ENCODE data around the gene SBF2.
"Not testable (repeated sequence)": the region's sequence is repeated elsewhere in the genome, so short reads cannot be mapped to it uniquely, and the experiment has no call there.

Gene SBF2

DNA sequence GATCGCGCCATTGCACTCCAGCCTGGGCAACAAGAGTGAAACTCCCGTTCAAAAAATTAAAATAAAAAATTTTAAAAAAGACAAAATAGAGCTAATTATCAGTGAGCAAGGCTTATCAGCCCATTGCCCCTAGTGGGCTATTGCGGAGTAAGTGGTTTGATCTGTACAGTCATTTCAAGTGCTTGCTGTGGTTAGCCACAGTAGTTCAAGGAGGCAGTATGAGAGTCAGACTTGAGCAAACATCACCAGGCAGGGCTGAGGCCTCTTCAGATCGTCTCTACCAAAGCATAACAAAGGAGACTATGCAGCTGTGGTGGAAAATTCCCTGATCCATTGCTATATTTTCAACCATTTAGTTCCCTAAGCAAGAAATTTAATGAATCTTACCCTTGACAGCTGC, 4.3 kb upstream of the SBF2 start:
- peak; percentile 25 for DNase-seq

DNA sequence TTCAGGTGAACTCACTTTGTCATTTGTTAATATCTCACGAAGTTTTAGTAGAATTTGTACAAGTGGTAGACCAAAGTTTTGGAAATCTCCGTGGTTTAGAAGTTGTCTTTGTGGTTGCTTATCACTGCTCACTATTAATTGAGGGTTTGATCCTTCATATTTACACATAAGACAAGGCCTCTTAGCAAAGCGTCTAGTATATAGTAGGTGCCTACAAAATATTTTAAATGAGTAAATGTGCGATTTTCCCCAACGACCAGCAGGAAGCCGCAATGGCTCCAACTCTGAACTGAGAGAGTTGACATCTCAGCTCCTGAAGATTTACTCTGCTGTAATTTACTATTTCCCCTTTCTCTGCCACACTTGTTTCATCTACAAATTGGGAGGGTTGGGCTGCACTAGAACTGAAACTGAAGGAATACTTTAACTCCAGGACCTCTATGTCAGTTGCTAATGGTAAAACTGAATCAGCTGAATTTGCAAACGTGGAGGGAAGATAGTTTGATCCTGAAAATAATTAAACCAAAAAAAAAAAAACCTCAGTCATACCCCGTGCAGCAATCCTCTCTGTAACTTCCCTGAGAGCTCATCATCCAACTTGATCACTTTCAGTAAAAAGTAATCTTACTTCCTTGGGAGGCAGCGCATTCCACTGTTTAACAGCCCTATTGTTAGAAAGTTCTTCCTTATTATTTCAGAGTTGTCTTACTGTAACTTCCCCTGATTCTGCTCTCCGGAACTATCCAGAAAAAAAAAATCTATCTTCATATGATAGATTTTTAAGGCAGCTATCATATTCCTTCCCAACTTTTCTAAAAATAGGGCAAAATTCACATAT, 1.3 kb upstream of the SBF2 start:
- DNase-seq: no peak

DNA sequence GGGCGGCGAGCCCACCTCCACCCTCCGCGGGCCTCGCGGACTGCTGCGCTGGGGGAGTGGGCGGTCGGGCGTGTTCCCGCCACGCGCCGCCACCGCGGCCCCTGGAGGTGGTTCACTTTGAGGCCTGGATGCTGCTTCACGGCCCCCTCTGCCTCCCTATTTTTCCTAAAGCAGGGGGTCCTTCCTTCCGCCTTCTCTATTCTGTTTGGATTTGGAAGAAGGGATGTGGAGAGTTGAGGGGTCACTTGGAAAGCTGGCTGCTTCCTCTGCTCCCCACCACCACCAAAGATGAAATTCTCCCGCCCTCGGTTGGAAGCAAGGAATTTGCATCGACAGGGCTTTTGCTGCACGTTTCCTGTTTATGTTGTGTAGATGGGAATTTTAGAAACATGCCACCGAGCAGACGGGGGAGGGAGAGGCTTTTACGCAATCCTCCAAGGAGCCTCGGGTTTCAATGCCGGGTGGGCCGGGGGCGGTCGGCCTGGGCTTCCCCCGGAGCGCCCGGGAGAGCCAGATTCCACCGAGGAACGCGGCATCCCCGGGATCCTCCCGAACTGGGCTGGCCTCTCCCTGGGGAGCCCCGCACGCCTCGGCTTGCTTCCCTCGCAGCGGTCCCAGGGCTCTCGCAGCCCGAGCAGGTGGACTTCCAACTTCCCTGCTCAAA, 403 bp upstream of the SBF2 start:
- DNase-seq: no peak

DNA sequence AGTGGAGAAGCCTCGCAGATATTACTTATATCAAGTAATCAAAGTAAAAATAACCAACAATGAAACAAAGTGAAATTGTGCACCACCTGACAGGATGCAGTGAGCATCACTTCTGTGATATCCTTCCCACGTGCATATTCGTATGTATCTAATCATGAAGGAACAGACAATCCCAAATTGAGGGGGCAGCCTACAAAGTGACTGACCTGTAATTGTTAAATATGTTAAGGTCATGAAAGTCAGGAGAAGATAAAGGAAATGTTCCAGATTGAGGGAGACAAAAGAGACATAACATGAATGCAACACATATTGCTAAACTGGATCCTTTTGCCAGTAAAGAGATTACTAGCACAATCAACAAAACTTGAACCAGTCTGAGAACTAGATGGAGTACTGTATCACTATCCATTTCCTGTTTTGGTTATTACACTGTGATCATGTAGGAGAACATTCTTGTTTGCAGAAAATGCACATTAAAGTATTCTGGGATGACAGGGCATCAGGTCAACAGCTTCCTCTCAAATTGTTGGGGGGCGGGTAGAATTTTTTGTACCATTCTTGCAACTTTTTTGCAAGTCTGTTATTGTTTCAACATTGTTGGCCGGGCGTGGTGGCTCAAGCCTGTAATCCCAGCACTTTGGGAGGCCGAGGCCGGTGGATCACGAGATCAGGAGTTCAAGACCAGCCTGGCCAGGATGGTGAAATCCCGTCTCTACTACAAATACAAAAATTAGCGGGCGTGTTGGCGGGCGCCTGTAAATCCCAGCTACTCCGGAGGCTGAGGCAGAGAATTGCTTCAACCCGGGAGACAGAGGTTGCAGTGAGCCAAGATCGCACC, 2.0 kb downstream of the SBF2 start:
- no peak for DNase-seq

DNA sequence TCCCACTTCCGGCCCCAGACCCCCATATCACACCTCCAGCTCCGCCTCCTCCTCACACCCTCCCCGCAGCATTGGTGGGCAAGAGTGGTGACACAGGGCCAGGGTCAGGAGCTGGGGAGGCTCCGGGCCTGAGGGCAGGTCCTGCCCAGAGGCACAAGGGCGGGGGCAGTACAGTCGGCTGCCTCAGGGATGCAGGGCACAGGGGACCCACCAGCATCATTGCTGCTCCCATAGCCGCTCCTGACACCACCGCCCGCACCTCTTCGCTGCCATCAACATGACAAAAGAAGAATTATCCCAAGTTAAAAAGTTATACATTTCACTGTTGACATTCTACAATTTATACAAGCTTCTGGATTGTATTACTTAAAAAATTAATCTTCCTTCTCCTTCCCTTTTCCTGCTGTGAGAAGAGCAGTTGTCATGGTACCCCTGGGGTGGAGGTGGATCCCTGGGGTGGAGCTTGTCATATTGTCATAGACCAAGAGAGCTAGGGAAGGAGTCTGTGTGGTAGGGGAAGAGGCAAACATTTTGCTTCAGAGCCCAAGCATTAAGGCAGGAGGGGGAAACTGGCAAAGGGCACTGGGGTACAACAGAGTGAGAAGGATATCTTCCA, 4.1 kb downstream of the SBF2 start:
- DNase-seq: no peak

DNA sequence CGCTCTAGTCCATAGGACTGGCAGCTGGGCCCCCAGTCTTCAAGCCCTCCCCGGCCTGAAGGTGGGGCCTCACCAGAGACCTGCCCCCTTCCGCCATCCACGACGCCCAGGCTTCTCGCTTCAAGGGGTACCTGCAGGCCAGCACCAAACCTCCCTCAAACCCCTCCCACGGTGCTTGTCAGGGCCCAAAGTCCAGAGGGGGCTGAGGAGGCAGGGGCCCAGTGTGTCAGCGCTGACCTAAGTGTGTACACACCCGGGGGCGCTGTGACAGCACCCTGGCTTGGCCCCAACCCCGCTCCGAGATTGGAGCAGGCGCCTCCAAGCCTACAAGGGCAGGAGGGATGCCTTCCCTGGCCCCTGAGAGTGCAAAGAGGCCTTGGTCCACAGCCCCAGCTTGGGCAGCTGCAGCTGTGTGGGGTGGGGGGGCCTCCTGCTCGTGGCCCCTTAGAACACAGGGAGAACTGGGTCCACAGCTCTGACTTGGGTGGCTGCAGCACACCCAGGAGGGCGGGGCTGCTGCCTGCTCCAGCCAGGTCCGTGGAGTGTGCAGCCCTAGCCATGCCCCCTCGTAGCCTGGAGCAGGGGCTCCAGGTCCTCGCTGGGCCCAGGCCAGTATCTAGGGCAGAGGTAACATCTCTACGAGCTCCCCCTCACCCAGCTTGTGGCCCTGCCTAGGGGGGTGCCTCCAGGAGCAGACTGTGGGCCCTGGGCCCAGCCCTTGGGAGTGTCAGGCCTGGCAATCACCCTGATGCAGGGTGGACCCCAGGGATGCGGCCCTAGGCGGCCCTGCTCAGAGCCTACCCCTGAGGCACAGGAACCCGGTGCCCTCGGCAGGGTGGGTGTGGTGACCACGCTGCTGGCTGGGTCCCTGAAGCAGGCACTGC, 4.9 kb downstream of the SBF2 start:
- no peak for DNase-seq

DNA sequence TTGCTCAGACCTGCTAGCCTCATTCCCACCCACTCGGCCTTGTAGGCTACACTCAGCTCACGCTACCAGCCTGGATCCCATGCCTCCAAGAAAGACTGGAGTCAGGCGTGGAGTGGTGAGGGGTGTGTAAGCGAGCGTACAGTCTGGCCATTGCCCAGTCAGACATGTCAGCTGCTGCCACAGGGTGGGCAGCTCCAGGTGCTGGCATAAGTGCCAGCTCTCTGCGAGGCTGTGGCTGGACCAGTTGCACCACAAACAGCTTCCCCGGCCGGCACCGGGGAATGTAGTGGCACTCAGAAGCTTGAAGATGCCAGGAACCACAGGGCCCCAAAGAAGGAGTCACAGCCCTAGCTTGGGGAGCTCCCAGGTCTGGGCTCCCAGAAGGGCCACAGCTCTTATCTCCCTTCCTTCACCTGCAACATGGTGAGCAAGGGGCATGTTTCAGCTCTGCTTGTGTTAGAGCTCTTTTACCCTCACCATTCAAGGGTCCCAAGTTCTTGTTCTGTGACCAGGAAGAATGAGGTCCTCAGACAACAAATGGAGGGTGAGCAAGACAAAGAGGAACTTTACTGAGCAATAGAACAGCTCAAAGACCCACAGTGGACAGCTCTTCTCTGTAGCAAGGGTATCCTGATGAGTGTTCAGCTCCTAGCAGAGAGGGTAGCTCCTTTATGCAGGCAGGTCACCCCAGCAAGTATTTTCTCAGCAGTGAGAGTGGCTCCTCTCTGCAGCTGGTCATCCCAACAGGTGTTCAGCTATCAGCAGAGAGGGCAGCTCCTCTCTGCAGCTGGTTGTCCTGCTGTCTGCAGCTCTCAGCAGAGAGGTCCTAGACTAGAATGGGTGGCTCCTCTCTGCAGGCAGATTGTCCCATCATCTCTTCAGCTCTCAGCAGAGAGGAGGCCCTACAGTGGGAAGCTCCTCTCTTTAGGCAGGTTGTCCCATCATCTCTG, 6.0 kb downstream of the SBF2 start:
- DNase-seq: no peak

DNA sequence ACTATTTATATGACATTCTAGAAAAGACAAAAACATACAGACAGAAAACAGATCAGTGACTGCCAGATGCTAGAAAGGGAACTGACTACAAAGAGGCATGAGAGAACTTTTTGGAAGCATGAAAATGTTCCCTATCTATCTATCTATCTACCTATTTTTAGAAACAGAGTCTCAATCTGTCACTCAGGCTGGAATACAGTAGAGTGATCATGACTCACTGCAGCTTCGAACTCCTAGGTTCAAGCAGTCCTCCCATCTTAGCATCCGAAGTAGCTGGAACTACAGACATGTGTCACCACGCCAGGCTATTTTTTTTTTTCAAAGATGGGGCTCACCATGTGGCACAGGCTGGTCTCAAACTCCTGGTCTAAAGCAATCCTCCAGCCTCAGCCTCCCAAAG, 6.9 kb downstream of the SBF2 start:
- no peak for DNase-seq

DNA sequence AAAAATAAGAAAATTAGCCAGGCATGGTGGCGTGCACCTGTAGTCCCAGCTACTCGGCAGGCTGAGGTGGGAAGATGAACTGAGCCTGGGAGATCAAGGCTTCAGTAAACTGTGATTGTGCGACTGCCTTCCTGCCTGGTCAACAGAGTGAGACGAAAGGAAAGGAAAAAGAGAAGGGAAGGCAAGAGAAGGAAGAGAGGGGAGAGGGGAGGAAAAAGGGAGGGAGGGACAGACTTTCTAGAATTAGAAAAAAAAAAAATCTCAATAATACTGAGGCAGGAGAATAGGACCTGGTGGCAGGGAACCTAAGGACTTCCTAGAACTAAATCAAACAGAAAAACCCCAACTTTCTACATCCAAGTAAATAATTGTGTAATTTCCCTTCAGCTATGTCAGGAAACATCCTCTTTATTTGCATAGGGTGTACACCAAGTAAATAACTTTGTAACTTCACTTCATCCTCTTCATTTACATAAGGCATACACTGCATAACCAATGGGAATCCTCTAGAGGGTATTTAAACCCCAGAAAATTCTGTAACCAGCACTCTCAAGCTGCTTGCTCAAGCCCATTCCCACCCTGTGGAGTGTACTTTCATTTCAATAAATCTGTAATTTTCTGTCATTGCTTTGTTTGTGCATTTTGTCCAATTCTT, 8.7 kb downstream of the SBF2 start:
- no peak for DNase-seq

DNA sequence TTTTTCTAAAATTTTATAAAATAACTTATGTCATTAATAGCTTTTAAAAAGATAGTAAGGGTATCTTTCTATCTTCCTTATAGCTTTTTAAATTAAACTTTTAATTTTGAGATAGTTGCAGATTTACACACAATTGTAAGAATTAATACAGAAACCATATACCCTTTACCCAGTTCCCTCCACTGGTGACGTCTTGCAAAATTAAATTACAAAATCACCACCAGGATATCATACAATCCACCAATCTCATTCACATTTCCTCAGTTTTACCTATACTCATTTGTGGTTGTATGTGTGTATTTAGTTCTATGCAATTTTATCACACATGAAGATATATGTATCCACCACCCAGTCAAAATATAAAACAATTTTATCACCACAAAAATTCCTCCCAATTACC, 10.0 kb downstream of the SBF2 start:
- no peak for DNase-seq

DNA sequence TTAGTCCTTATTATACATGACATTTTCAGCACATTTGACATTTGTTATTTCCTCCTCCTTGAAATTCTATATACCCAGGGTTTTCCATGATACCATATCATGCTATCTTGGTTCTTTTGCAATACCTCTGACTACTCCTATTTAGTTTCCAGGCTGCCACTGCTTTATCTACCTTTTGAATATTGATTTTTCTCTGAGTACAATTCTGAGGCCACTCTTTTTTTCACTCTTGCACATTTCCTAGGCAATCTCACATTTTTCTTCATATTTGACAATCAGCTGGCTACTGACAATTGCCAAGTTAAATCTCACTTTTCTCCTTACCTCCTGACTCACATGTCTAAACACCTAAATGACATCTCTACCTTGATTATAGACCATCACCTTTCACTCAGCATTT, 11.9 kb downstream of the SBF2 start:
- no peak for DNase-seq

DNA sequence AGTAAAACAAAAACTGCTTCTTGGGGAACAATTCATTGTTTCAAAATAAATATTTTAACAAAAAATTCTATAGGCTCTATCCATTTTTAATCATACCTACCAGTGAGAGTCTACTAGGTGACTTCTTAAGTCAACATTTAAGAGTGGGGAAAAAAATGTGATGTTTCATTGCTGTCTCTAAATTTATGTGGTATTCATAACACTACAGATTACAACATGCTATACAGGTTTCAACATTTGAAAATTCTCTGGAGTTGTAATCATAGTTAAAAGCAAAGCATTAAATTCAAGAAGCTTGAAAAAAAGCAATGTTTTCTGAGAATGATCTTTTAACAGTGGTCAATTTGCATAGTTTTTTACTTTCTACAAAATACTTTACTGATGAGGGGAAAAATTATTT, 18.3 kb downstream of the SBF2 start:
- DNase-seq: no peak

DNA sequence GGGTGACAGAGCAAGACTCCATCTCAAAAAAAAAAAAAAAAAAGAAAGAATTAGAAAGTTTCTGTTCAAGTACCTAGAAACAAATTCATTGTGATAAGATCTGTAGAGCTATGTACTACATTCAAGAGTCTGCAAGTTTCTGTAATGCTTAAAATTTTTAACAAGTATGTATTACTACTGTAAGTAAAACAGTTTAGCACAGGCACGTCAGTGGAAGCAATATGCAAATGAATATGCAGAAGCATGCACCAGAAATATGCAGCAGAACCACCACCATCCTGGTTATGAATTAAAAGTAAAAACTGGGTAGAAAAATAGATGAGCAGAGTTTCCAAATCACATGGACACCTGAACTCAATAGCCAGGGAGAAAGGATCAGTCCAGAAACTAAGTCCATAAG, 19.3 kb downstream of the SBF2 start:
- no peak for DNase-seq

DNA sequence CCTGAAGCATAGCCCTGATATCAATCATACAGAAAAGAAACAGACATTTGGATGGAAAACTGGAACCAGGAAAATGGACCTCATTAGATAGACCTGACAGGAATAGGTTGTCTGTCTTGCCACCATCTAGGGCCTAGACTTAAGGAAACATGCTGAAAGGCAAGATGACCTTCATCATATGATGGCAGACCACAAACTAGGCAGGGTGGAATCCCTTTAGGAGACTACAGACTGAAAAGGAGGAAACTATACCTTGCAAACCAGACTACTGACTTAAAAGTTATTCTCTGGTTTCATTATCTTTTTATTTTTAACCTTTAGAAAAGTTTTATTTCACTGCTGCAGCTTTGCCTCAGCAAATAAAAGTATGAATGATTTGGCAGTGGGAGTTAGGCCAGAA, 20.3 kb downstream of the SBF2 start:
- no peak for DNase-seq

DNA sequence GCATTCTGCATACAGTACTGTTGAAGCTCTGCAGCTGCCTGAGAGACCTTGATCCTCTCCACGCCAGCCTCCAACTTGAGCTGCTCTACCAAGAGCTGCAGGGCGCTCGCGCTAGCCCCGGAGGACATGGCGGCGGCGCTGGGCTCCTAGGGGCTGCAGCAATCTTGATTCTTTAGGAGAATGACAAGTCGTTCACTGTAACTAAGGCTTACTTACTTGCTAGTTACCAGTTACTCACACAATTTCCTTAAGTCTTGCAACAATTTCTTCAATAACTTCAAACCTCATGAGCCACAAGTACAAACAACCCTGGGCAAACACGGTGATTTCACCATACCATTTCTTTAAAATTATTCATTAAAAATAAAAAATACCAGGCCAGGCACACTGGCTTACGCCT, 21.9 kb downstream of the SBF2 start:
- no peak for DNase-seq

DNA sequence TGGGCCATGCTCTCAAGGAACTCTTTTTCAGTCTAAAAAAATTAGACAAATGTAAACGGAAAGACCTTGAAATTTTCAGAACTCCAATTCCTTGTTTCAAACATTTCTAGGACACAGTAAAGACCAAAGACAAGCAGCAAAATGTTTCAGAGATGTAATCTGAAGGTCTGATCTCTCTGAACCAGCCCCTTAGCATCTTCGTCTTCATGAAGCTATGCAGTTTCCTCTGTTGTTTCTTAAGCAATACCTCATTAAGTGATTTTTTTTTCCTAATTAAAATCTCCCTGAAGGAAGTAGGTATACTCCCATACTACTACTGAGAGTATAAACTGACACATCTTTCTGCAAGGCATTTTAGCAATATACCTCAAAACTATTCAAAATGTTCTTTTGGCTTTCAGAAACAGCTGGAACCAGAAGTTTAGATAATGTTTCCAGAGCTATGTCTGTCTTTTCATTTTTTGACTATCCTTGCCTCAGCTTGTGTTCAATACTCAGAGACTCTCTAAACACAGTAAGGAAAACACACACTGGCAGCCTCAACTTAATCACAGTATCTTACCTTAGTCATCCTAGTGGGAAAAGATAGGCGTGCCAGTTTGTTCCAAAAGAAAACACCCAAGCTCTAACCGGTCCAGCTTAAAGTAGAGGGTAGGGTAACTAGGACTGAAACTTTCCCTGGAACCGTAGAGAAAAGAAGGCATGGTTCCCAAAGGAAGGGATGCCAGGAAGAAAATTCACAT, 25.1 kb downstream of the SBF2 start:
- no peak for DNase-seq

DNA sequence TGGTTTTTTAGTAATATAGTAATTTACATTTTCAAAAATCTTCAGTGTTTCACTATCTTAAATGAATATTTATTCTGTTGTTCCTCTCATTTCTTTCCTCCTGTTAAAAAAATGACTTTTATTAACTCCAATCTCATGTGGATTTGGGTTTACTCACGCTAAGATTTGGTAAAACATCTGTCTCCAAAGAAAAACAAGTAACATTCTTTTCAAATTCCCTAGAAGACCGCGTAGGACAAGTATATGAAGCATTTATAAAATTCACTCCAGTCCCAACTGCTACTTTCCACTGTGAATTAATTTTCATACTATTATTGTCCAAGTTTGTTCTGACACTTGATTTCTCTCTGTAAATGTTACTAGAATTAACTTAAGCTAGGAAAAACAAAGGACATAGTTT, 26.2 kb downstream of the SBF2 start:
- DNase-seq: no peak

DNA sequence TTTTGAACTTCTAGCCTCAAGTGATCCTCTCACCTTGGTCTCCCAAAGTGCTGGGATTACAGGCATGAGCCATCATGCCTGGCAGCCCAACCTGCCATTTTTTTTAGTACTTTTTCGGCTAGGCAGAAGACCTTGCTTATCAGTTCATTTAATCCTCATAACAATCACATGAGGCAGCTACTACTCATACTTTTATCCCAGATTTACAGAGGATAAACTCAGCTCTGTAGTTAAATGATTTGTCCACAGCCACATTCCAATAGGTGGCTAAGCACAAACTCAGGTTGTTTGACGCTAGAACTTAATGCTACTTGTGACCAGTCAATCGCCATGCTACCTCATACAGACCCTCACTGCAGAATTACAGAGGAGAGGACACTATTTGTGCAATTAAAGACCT, 28.1 kb downstream of the SBF2 start:
- no peak for DNase-seq

DNA sequence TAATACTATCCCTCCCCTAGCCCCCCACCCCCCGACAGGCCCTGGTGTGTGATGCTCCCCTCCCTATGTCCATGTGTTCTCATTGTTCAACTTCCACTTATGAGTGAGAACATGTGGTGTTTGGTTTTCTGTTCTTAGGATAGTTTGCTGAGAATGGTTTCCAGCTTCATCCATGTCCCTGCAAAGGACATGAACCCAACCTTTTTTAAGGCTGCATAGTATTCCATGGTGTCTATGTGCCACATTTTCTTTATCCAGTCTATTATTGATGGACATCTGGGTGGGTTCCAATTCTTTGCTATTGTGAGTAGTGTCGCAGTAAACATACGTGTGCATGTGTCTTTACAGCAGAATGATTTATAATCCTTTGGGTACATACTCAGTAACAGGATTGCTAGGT, 29.3 kb downstream of the SBF2 start:
- DNase-seq: not testable (repeated sequence)

DNA sequence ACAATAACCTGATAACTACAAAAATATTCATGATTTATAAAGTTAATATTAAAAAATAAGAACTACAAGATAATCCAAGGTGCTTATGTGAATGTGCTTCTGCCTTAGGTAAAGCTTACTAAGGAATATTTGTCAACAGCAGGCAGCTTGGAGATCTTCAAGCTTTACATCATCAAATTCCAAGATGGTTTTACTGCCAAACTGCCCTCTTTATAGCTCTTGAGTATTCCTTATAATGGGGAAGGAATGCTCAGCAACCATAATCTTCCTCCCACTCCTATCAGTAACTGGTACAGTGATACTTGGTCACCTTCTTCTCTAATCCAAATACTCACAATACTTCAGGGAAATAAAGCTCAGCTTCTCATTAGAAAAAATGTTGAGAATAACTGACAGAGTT, 30.1 kb downstream of the SBF2 start:
- DNase-seq: no peak
